ENCODE measurements around the gene DYSF.

The DYSF gene

GRCh38 chr2:71466301-71467179 is 13.2 kb downstream of the DYSF start:
- no peak for TF ChIP-seq CTCF (conservative IDR thresholded peaks at IDR 0.05; ENCODE audit: low read length)

GRCh38 chr2:71467180-71467815 is 13.9 kb downstream of the DYSF start:
- DNase-seq (ENCODE audit: low read depth), result no peak
- no peak for TF ChIP-seq CTCF (conservative IDR thresholded peaks at IDR 0.05; ENCODE audit: low read length)
- peak overlapping the region; percentile 66 for H3K4me3 ChIP-seq (ENCODE audit: low read length)

More at GRCh38 chr2:71466301-71467179, 13.2 kb downstream of the DYSF start:
- H3K4me3 ChIP-seq (ENCODE audit: low read length), result peak overlapping the region; percentile 66
- peak; percentile 13 for DNase-seq (ENCODE audit: low read depth)

- no peak overlapping the region for H3K4me3 ChIP-seq (ENCODE audit: low read length)
- TF ChIP-seq CTCF (conservative IDR thresholded peaks at IDR 0.05; ENCODE audit: low read length), result no peak
Measured at GRCh38 chr2:71468279-71469015, 15.1 kb downstream of the DYSF start.

GRCh38 chr2:71469403-71470398 is 16.3 kb downstream of the DYSF start:
- peak; percentile 36 for DNase-seq (ENCODE audit: low read depth)
- H3K4me3 ChIP-seq (ENCODE audit: low read length), result no peak overlapping the region
- TF ChIP-seq CTCF (conservative IDR thresholded peaks at IDR 0.05; ENCODE audit: low read length), result no peak

More at GRCh38 chr2:71468279-71469015, 15.1 kb downstream of the DYSF start:
- DNase-seq (ENCODE audit: low read depth), result no peak

GRCh38 chr2:71471276-71471675 is 17.9 kb downstream of the DYSF start:
- peak; percentile 76 for DNase-seq (ENCODE audit: low read depth)
- H3K4me3 ChIP-seq (ENCODE audit: low read length), result no peak overlapping the region
- no peak for TF ChIP-seq CTCF (conservative IDR thresholded peaks at IDR 0.05; ENCODE audit: low read length)

GRCh38 chr2:71472019-71472418 is 18.7 kb downstream of the DYSF start:
- no peak for TF ChIP-seq CTCF (conservative IDR thresholded peaks at IDR 0.05; ENCODE audit: low read length)

More at GRCh38 chr2:71472019-71472418, 18.7 kb downstream of the DYSF start:
- no peak overlapping the region for H3K4me3 ChIP-seq (ENCODE audit: low read length)
- no peak for DNase-seq (ENCODE audit: low read depth)
